Right cardiac atrium (tissue), 5 donors: ENCODE data around the gene PRPF18. TPM values are rescaled to one million over a fixed set of nuclear protein-coding genes. Genes with fewer than 3 reads are reported as not detected.
A peak's percentile ranks its signal among the peaks of the same experiment; 100 is the strongest.

ENCODE experiments used
- ATAC-seq, 2 donors: fragments of 200-7000 bp; cut with Tn5 transposase; one replicate each; pipeline versions ENCODE4 v1.8.0 to v1.9.1; 2020; ENCODE audit warnings: moderate library complexity in 2 of 2, mild to moderate bottlenecking in 1 of 2
- DNase-seq, 3 donors: peaks; one replicate each; pipeline ENCODE4 v3.0.0-alpha.2; 2020
- H3K27ac ChIP-seq: one replicate; pipeline ENCODE4 v1.5.1; 2013; ENCODE audit warnings: mild to moderate bottlenecking, low read length, control low read depth, moderate library complexity
- H3K27me3 ChIP-seq: one replicate; pipeline ENCODE4 v1.6.1; 2013; ENCODE audit not compliant: control insufficient read depth, insufficient read depth
- H3K4me1 ChIP-seq: one replicate; pipeline ENCODE4 v1.6.1; 2013; ENCODE audit warnings: low read length; ENCODE audit not compliant: control insufficient read depth, insufficient read depth
- H3K4me3 ChIP-seq: one replicate; pipeline ENCODE4 v1.5.1; 2013; ENCODE audit warnings: low read length, control low read depth
- H3K9me3 ChIP-seq: one replicate; pipeline ENCODE4 v1.6.1; 2013; ENCODE audit warnings: low read length; ENCODE audit not compliant: control insufficient read depth
- WGBS: extraction: QIAGEN DNeasy Blood & Tissue Kit; methylation state at CpG from one replicate; pipeline ENCODE4 v1.1.7; 2013; 5-methylcytosine and 5-hydroxymethylcytosine counted together
- intact Hi-C, 4 donors: fragments of 100-400 bp; cut with DNase I; formaldehyde crosslinking; loops; one replicate each; pipeline versions ENCODE4 v1.11.0 to v1.14.0; 2022 to 2023
- polyA plus RNA-seq: library from polyadenylated mRNA; stranded (reverse); fragments of 200-250 nt; gene quantifications from one replicate; pipeline ENCODE4 v1.2.3, GENCODE V29; 2013
- total RNA-seq, 4 donors: library from RNA; stranded (reverse); fragmentation: NEBNext Ultra II Directional; extraction: Animal tissue kit (Norgen Biotek cat#: 25700); gene quantifications; one replicate each; pipeline ENCODE4 v1.2.1, GENCODE V29; 2021
- donor health status: healthy with polysubstance abuse.
- donor health status: DM: no; HTN: yes; CAD: no.
- donor health status: DM: no; HTN: no; CAD: no.
- donor health status: DM: no; HTN: yes; CAD: no; lungs with severe emphysema.
- donor health status: DM: yes; HTN: yes; CAD: no.

PRPF18 gene
- total and polyA plus RNA-seq, 5 donors: 14.5 to 17.7 (median 14.7) TPM

GRCh38 chr10:13608246-13608853 is 21.6 kb downstream of the PRPF18 start:
- ATAC-seq: no peak
- Histone ChIP-seq H3K9me3 (no peaks in the 10 kb centered on the region), H3K27me3 (no peaks in the 10 kb centered on the region), H3K4me1 (no peaks in the 10 kb centered on the region), H3K4me3 (no peak overlapping the region), H3K27ac (no peak overlapping the region)
- 66% methylated on average over 8 of the region's 8 CpGs for WGBS
- intact Hi-C loops: no loop called here
- no peak for DNase-seq

- WGBS: 87% methylated on average over 3 of the region's 3 CpGs
- intact Hi-C loops: loop anchor here in 3 of 4 donors (5.0 to 10.0 kb wide), 2 partner anchors 162 to 164 kb away; no protein-coding TSS in a partner anchor
These were observed 26.0 kb downstream of the PRPF18 start for GRCh38 chr10:13612654-13613373.

GRCh38 chr10:13613519-13613918 is 26.8 kb downstream of the PRPF18 start:
- Histone ChIP-seq H3K27me3 (no peaks in the 10 kb centered on the region), H3K27ac (no peak overlapping the region), H3K4me1 (no peaks in the 10 kb centered on the region), H3K9me3 (no peaks in the 10 kb centered on the region), H3K4me3 (no peak overlapping the region)
- ATAC-seq: peak; percentile 79 to 81
- WGBS: 30% methylated on average over 5 of the region's 5 CpGs
- intact Hi-C loops: loop anchor here in 3 of 4 donors (5.0 to 10.0 kb wide), 2 partner anchors 161 to 164 kb away; no protein-coding TSS in a partner anchor
- no peak for DNase-seq

More at GRCh38 chr10:13612654-13613373, 26.0 kb downstream of the PRPF18 start:
- DNase-seq (no peak), ATAC-seq (no peak)
- H3K4me3 ChIP-seq: no peak overlapping the region
- no peaks in the 10 kb centered on the region for H3K9me3 ChIP-seq
- H3K27me3 ChIP-seq: no peaks in the 10 kb centered on the region
- no peak overlapping the region for H3K27ac ChIP-seq
- no peaks in the 10 kb centered on the region for H3K4me1 ChIP-seq

- no peaks in the 10 kb centered on the region for H3K27me3 ChIP-seq
- H3K4me3 ChIP-seq: no peak overlapping the region
- H3K9me3 ChIP-seq: no peaks in the 10 kb centered on the region
- 75% methylated on average over 8 of the region's 8 CpGs for WGBS
- H3K27ac ChIP-seq: no peak overlapping the region
- peak; percentile 62 to 63 for ATAC-seq
- no peaks in the 10 kb centered on the region for H3K4me1 ChIP-seq
- intact Hi-C loops: loop anchor here (5.0 to 10.0 kb wide), 3 partner anchors 158 to 163 kb away; no protein-coding TSS in a partner anchor
- DNase-seq: no peak
These were observed 28.0 kb downstream of the PRPF18 start for GRCh38 chr10:13614530-13615332.

GRCh38 chr10:13615650-13616300 is 29.0 kb downstream of the PRPF18 start:
- Histone ChIP-seq H3K9me3 (no peaks in the 10 kb centered on the region), H3K27ac (no peak overlapping the region), H3K4me3 (no peak overlapping the region), H3K27me3 (no peaks in the 10 kb centered on the region), H3K4me1 (no peaks in the 10 kb centered on the region)
- intact Hi-C loops: loop anchor here in 2 of 4 donors (5.0 to 10.0 kb wide), 2 partner anchors 157 to 159 kb away; no protein-coding TSS in a partner anchor
- ATAC-seq (no peak), DNase-seq (no peak)
- 60% methylated on average over 7 of the region's 7 CpGs for WGBS

GRCh38 chr10:13617116-13617515 is 30.4 kb downstream of the PRPF18 start:
- Histone ChIP-seq H3K27me3 (no peaks in the 10 kb centered on the region), H3K4me3 (no peak overlapping the region), H3K4me1 (no peaks in the 10 kb centered on the region), H3K27ac (no peak overlapping the region), H3K9me3 (no peaks in the 10 kb centered on the region)
- WGBS: 68% methylated on average over 4 of the region's 4 CpGs
- intact Hi-C loops: loop anchor here in 2 of 4 donors (5.0 to 10.0 kb wide), 2 partner anchors 155 to 158 kb away; no protein-coding TSS in a partner anchor
- ATAC-seq (no peak), DNase-seq (no peak)

- 93% methylated on average over 2 of the region's 2 CpGs for WGBS
- Histone ChIP-seq H3K4me3 (no peak overlapping the region), H3K27ac (no peak overlapping the region), H3K27me3 (no peaks in the 10 kb centered on the region), H3K4me1 (no peaks in the 10 kb centered on the region), H3K9me3 (no peaks in the 10 kb centered on the region)
- intact Hi-C loops: no loop called here
- DNase-seq (no peak), ATAC-seq (no peak)
These were observed 35.2 kb downstream of the PRPF18 start for GRCh38 chr10:13621931-13622330.

GRCh38 chr10:13624630-13625029 is 37.9 kb downstream of the PRPF18 start:
- H3K4me3 ChIP-seq: no peak overlapping the region
- H3K4me1 ChIP-seq: no peaks in the 10 kb centered on the region
- H3K9me3 ChIP-seq: no peaks in the 10 kb centered on the region
- H3K27ac ChIP-seq: no peak overlapping the region
- no peak for ATAC-seq
- intact Hi-C loops: no loop called here
- H3K27me3 ChIP-seq: no peaks in the 10 kb centered on the region
- WGBS: 97% methylated on average over 1 of the region's 1 CpG
- DNase-seq: no peak

GRCh38 chr10:13627459-13628310 is 40.9 kb downstream of the PRPF18 start:
- DNase-seq (no peak), ATAC-seq (no peak)
- H3K27me3 ChIP-seq: no peaks in the 10 kb centered on the region
- H3K27ac ChIP-seq: no peak overlapping the region
- peaks cover 3% of the 10 kb centered on the region for H3K4me1 ChIP-seq
- H3K4me3 ChIP-seq: no peak overlapping the region
- WGBS: 92% methylated on average over 7 of the region's 7 CpGs
- intact Hi-C loops: no loop called here
- no peaks in the 10 kb centered on the region for H3K9me3 ChIP-seq

GRCh38 chr10:13628661-13629060 is 41.9 kb downstream of the PRPF18 start:
- Histone ChIP-seq H3K27ac (no peak overlapping the region), H3K4me3 (no peak overlapping the region)
- WGBS: 81% methylated on average over 7 of the region's 7 CpGs

More at GRCh38 chr10:13628661-13629060, 41.9 kb downstream of the PRPF18 start:
- Histone ChIP-seq H3K27me3 (no peaks in the 10 kb centered on the region), H3K9me3 (no peaks in the 10 kb centered on the region), H3K4me1 (peaks cover 3% of the 10 kb centered on the region)
- DNase-seq (no peak), ATAC-seq (no peak)
- intact Hi-C loops: no loop called here
